GM12864 (cell line): ENCODE results near the gene TNIP1.

ENCODE experiments used
- DNase-seq: peaks from one replicate; pipeline ENCODE4 v3.0.0-alpha.2; 2011; ENCODE audit warnings: low read depth
- H3K4me3 ChIP-seq: 2 replicates; pipeline ENCODE4 v1.5.1; 2011; ENCODE audit warnings: mild to moderate bottlenecking, low read depth, low read length, control low read depth
- CTCF ChIP-seq: IDR thresholded peaks from 2 replicates; pipeline ENCODE4 v1.5.1; 2011; ENCODE audit warnings: low read depth, mild to moderate bottlenecking, moderate library complexity, low read length, control low read depth, inconsistent platforms; ENCODE audit errors: missing control alignments

Gene TNIP1

GRCh38 chr5:151053796-151054462 is 26.9 kb downstream of the TNIP1 start:
- H3K4me3 ChIP-seq = no peak overlapping the region
- no peak for TF ChIP-seq CTCF

GRCh38 chr5:151052836-151053235 is 28.0 kb downstream of the TNIP1 start:
- H3K4me3 ChIP-seq = no peak overlapping the region
- no peak for TF ChIP-seq CTCF
- no peak for DNase-seq

More at GRCh38 chr5:151053796-151054462, 26.9 kb downstream of the TNIP1 start:
- DNase-seq = no peak

GRCh38 chr5:151051931-151052608 is 28.8 kb downstream of the TNIP1 start:
- no peak overlapping the region for H3K4me3 ChIP-seq
- TF ChIP-seq CTCF = no peak
- DNase-seq = no peak

GRCh38 chr5:151051066-151051930 is 29.5 kb downstream of the TNIP1 start:
- TF ChIP-seq CTCF = peak; percentile 89
- DNase-seq = peak; percentile 59
- H3K4me3 ChIP-seq = no peak overlapping the region

GRCh38 chr5:151048526-151048925 is 32.3 kb downstream of the TNIP1 start:
- H3K4me3 ChIP-seq = no peak overlapping the region
- peak; percentile 26 for TF ChIP-seq CTCF
- no peak for DNase-seq

GRCh38 chr5:151047814-151048425 is 32.9 kb downstream of the TNIP1 start:
- no peak for DNase-seq
- no peak overlapping the region for H3K4me3 ChIP-seq
- TF ChIP-seq CTCF = peak; percentile 90
